Measurements from ENCODE around the gene XYLT1. TPM values are rescaled to one million over a fixed set of nuclear protein-coding genes. Genes with fewer than 3 reads are reported as not detected.

The XYLT1 gene
- total RNA-seq, 2 donors from 2014 or later: 5.1 to 19.3 TPM

DNA sequence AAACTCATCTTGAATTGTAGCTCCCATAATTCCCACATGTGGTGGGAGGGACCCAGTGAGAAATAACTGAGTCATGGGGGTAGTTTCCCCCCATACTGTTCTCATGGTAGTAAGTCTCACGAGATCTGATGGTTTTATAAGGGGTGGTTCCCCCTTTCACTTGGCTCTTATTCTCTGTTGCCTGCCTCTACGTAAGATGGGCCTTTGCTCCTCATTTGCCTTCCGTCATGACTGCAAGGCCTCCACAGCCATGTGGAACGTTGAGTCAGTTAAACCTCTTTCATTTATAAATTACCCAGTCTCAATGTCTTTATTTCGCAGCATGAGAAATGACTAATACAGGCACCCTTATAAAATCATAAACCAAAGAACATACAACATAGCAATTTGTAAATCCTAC lies 79.0 kb downstream of the XYLT1 start:
- H3K4me1 ChIP-seq (replicated peaks): peaks cover 8% of the 10 kb centered on the region
- no peaks in the 10 kb centered on the region for H3K36me3 ChIP-seq
- no peak overlapping the region for H3K4me3 ChIP-seq
- no peaks in the 10 kb centered on the region for H3K27me3 ChIP-seq (replicated peaks; ENCODE audit: insufficient read depth)
- intact Hi-C loops (cut with DNase I): no loop called here
- no peaks in the 10 kb centered on the region for H3K9me3 ChIP-seq
- H3K27ac ChIP-seq: no peak overlapping the region
- 93% methylated on average over 5 of the region's 5 CpGs for WGBS
- DNase-seq (ENCODE audit: low spot score): no peak
- TF ChIP-seq, protein P1, sequence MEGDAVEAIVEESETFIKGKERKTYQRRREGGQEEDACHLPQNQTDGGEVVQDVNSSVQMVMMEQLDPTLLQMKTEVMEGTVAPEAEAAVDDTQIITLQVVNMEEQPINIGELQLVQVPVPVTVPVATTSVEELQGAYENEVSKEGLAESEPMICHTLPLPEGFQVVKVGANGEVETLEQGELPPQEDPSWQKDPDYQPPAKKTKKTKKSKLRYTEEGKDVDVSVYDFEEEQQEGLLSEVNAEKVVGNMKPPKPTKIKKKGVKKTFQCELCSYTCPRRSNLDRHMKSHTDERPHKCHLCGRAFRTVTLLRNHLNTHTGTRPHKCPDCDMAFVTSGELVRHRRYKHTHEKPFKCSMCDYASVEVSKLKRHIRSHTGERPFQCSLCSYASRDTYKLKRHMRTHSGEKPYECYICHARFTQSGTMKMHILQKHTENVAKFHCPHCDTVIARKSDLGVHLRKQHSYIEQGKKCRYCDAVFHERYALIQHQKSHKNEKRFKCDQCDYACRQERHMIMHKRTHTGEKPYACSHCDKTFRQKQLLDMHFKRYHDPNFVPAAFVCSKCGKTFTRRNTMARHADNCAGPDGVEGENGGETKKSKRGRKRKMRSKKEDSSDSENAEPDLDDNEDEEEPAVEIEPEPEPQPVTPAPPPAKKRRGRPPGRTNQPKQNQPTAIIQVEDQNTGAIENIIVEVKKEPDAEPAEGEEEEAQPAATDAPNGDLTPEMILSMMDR (IDR thresholded peaks at IDR 0.05): no peak
- TF ChIP-seq POLR2A (IDR thresholded peaks at IDR 0.05) (no peak), POLR2AphosphoS5 (IDR thresholded peaks at IDR 0.05) (no peak)

DNA sequence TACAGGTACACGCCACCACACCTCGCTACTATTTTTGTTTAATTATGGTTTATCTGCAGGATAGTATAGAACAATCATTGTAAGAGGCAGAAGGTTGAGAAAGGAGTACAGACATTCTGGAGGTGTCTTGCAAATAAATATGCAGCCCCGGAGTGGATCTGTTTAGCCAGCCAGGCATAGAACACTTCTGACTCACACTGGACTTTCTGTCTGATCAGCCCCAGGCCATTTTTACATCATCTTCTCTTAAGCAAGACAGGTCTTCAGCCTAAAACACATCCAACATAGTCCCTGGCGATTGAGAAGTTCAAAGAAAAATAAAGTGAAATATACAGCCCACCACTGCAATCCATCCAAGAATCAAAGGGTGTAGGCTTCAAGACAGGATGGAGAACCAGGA lies 81.4 kb downstream of the XYLT1 start:
- H3K4me3 ChIP-seq: no peak overlapping the region
- no peaks in the 10 kb centered on the region for H3K9me3 ChIP-seq
- intact Hi-C loops (cut with DNase I): no loop called here
- TF ChIP-seq POLR2AphosphoS5 (IDR thresholded peaks at IDR 0.05) (no peak), POLR2A (IDR thresholded peaks at IDR 0.05) (no peak)
- TF ChIP-seq, protein P1 (IDR thresholded peaks at IDR 0.05): no peak
- H3K4me1 ChIP-seq (replicated peaks): peaks cover 4% of the 10 kb centered on the region
- DNase-seq (ENCODE audit: low spot score): no peak
- H3K27ac ChIP-seq: no peak overlapping the region
- no peaks in the 10 kb centered on the region for H3K36me3 ChIP-seq
- no peaks in the 10 kb centered on the region for H3K27me3 ChIP-seq (replicated peaks; ENCODE audit: insufficient read depth)
- WGBS: 87% methylated on average over 4 of the region's 4 CpGs

GRCh38 chr16:17387256-17387655 lies 83.5 kb downstream of the XYLT1 start:
- 81% methylated on average over 4 of the region's 4 CpGs for WGBS
- H3K4me1 ChIP-seq (replicated peaks): peaks cover 8% of the 10 kb centered on the region
- no peaks in the 10 kb centered on the region for H3K36me3 ChIP-seq
- H3K27me3 ChIP-seq (replicated peaks; ENCODE audit: insufficient read depth): no peaks in the 10 kb centered on the region
- TF ChIP-seq, protein P1 (IDR thresholded peaks at IDR 0.05): no peak
- no peak for TF ChIP-seq POLR2AphosphoS5 (IDR thresholded peaks at IDR 0.05)
- TF ChIP-seq POLR2A (IDR thresholded peaks at IDR 0.05): no peak
- H3K9me3 ChIP-seq: no peaks in the 10 kb centered on the region
- intact Hi-C loops (cut with DNase I): no loop called here
- H3K27ac ChIP-seq: no peak overlapping the region
- no peak overlapping the region for H3K4me3 ChIP-seq
- no peak for DNase-seq (ENCODE audit: low spot score)

DNA sequence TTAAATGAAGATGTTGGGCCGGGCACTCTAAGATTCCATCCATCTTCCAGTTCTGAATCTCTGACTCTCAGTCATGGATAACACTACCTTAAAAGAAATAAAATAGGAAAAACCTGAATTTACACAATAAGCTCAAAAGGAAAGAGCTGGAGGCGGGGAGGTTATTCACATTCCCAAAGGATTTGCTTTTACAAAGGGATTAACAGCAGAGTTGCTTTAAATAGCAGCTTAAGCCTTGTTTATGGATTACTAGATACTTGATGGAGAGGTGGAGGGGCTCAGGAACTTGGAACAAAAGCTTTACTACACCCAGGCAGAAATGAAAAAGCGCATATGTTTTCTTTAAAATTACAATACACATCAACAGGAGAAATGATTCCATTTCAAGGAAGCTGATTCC lies 84.5 kb downstream of the XYLT1 start:
- 86% methylated on average over 3 of the region's 3 CpGs for WGBS
- Histone ChIP-seq H3K27me3 (replicated peaks; ENCODE audit: insufficient read depth) (no peaks in the 10 kb centered on the region), H3K9me3 (no peaks in the 10 kb centered on the region), H3K4me3 (no peak overlapping the region), H3K4me1 (replicated peaks) (peaks cover 8% of the 10 kb centered on the region), H3K36me3 (no peaks in the 10 kb centered on the region), H3K27ac (no peak overlapping the region)
- intact Hi-C loops (cut with DNase I): no loop called here
- TF ChIP-seq POLR2A (IDR thresholded peaks at IDR 0.05) (no peak), POLR2AphosphoS5 (IDR thresholded peaks at IDR 0.05) (no peak)
- TF ChIP-seq, protein P1 (IDR thresholded peaks at IDR 0.05): no peak
- DNase-seq (ENCODE audit: low spot score): no peak

GRCh38 chr16:17384471-17384870 lies 86.3 kb downstream of the XYLT1 start:
- no peak overlapping the region for H3K4me3 ChIP-seq
- H3K9me3 ChIP-seq: no peaks in the 10 kb centered on the region
- H3K27ac ChIP-seq: peak overlapping the region in 1 of 2 donors; percentile 23
- no peaks in the 10 kb centered on the region for H3K36me3 ChIP-seq
- H3K27me3 ChIP-seq (replicated peaks; ENCODE audit: insufficient read depth): no peaks in the 10 kb centered on the region
- TF ChIP-seq POLR2A (IDR thresholded peaks at IDR 0.05): no peak
- TF ChIP-seq, protein P1 (IDR thresholded peaks at IDR 0.05): no peak
- TF ChIP-seq POLR2AphosphoS5 (IDR thresholded peaks at IDR 0.05): no peak
- WGBS: 46% methylated on average over 5 of the region's 5 CpGs
- intact Hi-C loops (cut with DNase I): no loop called here
- DNase-seq (ENCODE audit: low spot score): no peak
- H3K4me1 ChIP-seq (replicated peaks): peaks cover 8% of the 10 kb centered on the region
